Left kidney (tissue), 2 donors: ENCODE measurements around the gene GAREM1. TPM values are rescaled to one million over a fixed set of nuclear protein-coding genes. Genes with fewer than 3 reads are reported as not detected.
A peak's percentile ranks its signal among the peaks of the same experiment; 100 is the strongest.

Experiments used
- DNase-seq: peaks from one replicate; pipeline ENCODE4 v3.0.0-alpha.2; 2013
- polyA plus RNA-seq: library from polyadenylated mRNA; unstranded; fragments of 120-200 nt; gene quantifications from one replicate; pipeline ENCODE4 v1.2.1, GENCODE V29; 2013; ENCODE audit not compliant: insufficient read length

GAREM1 gene
- polyA plus RNA-seq, 1 donor: 39.6 TPM

- DNase-seq: no peak
These were observed 141.7 kb downstream of the GAREM1 start for GRCh38 chr18:32328974-32329373.

- DNase-seq: no peak
These were observed 142.3 kb downstream of the GAREM1 start for GRCh38 chr18:32328379-32328778.

GRCh38 chr18:32326450-32327308 lies 144.0 kb downstream of the GAREM1 start:
- DNase-seq: no peak

DNA sequence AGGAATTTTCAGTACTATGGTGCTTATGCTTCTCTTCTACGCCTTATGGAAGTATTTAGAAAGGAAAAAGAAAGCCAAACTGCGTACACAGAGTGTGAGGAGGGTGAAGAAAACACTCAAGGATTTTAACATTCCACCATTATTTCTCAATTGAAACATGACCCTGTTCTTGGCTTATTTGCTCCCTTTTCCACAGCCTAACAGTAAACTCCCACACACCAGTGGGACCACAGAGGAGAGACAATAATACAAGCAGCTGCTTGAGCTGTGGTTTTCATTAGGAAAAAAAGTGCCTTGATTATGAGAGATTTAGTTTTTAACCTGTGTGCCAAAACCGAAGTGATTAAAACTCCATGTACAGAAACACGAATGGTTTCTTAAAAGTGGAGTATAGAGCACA lies 146.5 kb downstream of the GAREM1 start:
- no peak for DNase-seq

DNA sequence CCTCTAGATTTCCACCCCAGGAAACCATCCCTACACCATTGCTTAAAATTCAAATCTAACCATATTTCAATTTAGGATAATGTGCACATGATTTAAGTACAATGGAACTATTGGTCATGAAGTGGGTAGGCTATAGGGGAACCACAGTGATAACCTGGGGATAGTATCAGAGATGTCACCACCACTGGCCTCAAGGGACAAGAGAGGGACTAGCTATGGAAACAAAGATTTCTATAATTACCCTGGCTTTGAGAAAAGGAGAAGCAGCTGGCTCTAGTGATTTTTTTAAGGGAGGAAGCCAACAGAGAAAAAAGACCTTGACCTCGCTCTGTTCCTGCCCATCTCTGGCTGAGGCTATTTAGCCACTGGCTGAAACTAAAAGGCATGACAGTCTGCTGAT lies 148.9 kb downstream of the GAREM1 start:
- no peak for DNase-seq

GRCh38 chr18:32319084-32319483 lies 151.6 kb downstream of the GAREM1 start:
- DNase-seq: no peak

- DNase-seq: no peak
These were observed 152.1 kb downstream of the GAREM1 start for GRCh38 chr18:32318581-32318980.

GRCh38 chr18:32317651-32318050 lies 153.0 kb downstream of the GAREM1 start:
- DNase-seq: no peak

DNA sequence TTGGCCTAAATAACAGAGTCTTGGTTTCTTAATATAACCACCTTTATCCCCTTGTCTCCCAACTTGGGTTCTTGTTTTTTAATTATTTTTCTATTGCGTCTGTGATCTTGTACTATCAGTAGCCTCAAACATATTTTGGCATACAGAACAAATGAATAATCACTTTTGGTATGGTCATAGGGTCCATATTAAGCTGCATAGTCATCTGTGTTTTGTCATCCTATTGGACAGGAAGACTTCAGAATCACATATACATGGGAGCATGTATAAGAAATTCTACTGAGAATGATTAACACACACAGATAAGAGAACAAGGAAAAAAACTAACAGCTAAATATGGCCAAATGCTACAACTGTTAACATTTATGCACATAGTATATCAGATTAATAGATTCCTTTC lies 154.8 kb downstream of the GAREM1 start:
- no peak for DNase-seq

- DNase-seq: no peak
These were observed 159.9 kb downstream of the GAREM1 start for GRCh38 chr18:32310774-32311173.

- peak; percentile 72 for DNase-seq
These were observed 160.6 kb downstream of the GAREM1 start for GRCh38 chr18:32310101-32310500.

DNA sequence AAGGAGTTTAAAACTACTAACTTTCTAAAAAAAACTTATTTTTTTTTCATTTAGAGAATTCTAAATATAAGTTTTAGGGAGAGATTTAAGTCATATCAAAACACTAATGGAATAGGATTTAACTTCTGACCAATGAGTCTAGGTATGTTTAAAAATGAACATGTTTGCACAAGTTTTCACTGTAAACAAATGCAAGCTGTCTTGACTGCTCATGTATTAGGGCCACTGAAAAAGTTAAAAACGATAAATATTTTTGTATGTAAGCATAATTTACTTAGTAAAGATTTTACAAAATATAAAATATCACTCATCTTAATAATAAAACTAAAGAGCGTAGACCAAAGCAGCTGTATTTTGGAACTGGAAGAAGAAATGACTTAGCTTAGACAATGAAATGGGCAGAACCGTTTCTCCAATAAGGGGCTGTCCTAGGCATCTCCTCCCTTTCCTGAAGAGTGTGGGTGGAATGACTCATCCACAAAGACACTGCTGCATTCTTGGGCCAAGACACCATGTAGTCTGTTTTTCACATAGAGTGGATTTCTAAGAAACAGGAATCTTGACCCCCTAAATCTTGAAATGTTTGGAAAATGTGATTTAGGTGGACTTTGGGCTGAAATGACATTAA lies 162.1 kb downstream of the GAREM1 start:
- DNase-seq: no peak

GRCh38 chr18:32303400-32303799 lies 167.3 kb downstream of the GAREM1 start:
- DNase-seq: no peak

- no peak for DNase-seq
These were observed 167.9 kb downstream of the GAREM1 start for GRCh38 chr18:32302806-32303205.

DNA sequence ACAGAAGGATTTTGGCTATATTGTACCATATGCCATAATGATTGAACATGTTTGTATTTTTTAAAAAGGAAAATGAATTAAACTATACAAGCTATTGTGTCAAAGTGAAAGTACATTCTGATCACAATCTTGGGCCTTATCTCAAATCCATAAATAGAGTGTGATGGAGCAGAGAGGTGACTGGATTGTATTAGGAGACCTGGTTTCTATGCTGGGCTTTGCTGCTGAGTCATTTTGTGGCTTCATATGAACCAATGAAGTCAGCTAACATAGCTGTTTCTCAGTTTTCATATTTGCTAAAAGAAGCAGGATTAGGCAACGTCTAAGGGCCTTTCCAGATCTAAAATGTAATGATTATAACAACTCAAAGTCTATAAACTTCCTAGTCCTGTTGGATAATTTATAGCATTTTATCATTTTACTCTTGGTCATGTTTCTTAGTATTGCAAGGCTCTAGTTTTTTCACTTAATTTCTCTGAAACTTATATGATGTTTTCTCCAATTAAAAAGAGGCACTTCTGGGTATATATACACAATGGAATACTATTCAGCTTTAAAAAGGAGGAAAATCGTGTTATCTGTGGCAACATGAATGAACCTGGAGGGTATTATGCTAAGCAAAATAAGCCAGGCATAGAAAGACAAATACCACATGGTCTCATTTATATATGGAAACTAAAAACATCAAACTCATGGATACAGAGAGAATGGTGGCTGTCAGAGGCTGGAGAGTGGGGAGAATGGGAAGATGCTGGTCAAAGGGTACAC lies 168.5 kb downstream of the GAREM1 start:
- DNase-seq: no peak

DNA sequence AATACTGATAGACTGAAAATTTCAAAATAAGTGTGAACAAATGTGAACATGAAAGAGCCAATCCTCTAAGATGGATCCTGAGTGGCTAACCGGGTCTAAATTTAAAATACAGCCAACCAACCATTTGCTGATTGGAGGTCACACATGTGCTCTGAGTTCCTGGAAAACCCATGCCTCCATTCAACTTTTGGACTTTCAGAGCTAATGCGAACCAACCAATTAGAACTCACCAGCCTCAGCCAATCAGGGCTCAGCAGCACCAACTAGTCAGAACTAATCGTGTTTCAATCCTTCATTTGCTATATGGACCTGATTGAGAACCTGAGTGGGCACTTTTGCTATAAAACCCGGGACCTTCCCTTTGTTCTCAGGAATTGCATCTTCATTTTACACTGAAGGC lies 169.3 kb downstream of the GAREM1 start:
- no peak for DNase-seq

DNA sequence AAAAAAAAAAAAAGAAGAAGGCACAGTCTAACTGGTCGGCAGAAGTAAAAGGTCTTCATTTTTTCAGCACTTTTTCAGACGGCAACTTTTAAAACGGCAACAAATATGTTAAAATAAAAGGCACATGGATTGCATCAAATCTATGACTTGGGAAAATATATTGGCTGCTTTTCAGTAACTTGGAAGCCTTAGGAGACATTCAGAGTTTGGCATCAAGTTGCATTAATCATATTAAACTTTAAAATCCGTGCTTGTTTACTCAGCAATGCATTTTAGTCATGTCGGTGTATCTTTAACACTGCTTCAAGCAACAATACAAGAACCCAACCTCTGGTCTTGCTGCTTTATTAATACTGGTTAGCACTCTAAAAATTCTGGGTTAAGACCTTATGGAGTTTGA lies 169.8 kb downstream of the GAREM1 start:
- DNase-seq: no peak

DNA sequence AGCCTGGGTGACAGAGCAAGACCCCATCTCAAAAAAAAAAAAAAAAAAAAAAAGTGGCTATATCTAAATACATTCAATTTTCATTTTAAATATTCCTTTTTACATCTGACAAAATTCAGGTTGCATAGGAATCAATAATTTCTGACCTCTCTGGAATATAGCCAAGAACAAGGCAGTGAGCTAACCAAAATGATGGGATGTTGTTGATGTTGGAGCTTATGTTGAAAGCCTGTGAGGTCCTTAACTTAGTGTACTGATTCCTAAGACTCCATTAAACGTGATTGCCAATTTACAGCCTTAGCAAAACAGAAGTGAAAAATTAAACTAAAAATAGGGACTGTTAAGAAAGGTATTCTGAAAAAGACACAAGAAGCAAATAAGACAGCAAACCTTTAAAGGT lies 171.2 kb downstream of the GAREM1 start:
- DNase-seq: no peak

DNA sequence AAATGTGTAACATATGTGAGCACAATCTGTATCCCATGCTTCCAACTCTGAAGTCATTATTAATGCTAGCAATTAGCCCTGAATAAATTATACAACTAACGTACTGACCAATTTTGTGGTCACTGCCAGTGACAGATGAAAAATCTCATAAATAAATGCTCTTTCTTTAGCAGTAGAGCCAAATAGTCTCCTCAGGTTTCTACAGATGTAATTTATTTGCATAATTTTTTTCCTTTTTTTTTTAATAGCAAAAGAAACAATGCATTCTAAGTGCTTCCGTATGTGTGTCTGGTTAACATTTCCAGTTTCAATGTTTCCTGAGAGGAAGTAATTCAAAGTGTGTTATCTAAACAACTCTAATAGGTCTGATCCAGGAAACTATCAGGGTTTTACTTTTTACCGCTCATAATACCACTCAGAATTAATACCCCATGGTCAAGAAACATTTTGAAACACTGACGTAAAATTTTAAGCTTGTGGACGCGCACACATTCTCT lies 172.5 kb downstream of the GAREM1 start:
- no peak for DNase-seq

GRCh38 chr18:32297579-32298170 lies 173.0 kb downstream of the GAREM1 start:
- DNase-seq: no peak

DNA sequence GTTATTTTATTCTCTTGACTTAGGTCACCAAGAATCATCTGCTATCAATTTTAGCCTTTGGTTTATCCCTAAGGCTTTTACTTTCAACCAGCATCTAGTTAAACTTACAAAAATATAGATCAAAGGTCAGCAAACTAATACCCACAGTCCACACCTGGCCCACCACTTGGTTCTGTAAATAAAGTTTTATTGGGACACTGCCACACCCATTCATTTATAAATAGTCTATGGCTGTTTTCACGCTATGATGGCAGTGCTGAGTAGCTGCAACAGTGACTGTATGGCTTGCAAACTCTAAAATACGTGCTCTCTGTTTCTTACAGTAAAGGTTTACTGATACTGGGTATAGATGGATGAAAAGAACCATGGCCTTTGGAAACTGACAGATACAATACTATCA lies 173.8 kb downstream of the GAREM1 start:
- no peak for DNase-seq

GRCh38 chr18:32295604-32296003 lies 175.1 kb downstream of the GAREM1 start:
- DNase-seq: no peak
